ENCODE data around the gene ZNF488. TPM values are rescaled to one million over a fixed set of nuclear protein-coding genes. Genes with fewer than 3 reads are reported as not detected.

The ZNF488 gene
- total RNA-seq, 4 donors from 2014 or later = 4.1 to 23.5 (median 16.1) TPM

GRCh38 chr10:47351899-47352815 is 31.9 kb downstream of the ZNF488 start:
- no peaks in the 10 kb centered on the region for H3K27me3 ChIP-seq
- DNase-seq = peak in 1 of 3 donors; percentile 39
- TF ChIP-seq CTCF (IDR thresholded peaks at IDR 0.05) (no peak), POLR2A (IDR thresholded peaks at IDR 0.05) (no peak)

GRCh38 chr10:47350671-47351640 is 33.1 kb downstream of the ZNF488 start:
- no peaks in the 10 kb centered on the region for H3K9me3 ChIP-seq
- peak in 1 of 3 donors; percentile 39 for DNase-seq
- H3K4me3 ChIP-seq = no peak overlapping the region
- no peaks in the 10 kb centered on the region for H3K27me3 ChIP-seq
- H3K36me3 ChIP-seq = no peaks in the 10 kb centered on the region
- no peak for TF ChIP-seq CTCF (IDR thresholded peaks at IDR 0.05)
- TF ChIP-seq POLR2A (IDR thresholded peaks at IDR 0.05) = no peak
- peaks cover 0 to 7% (median 0%) of the 10 kb centered on the region in 4 donors for H3K4me1 ChIP-seq
- no peak overlapping the region for H3K27ac ChIP-seq

More at GRCh38 chr10:47351899-47352815, 31.9 kb downstream of the ZNF488 start:
- Histone ChIP-seq H3K4me1 (no peaks in the 10 kb centered on the region), H3K4me3 (no peak overlapping the region), H3K27ac (no peak overlapping the region), H3K9me3 (no peaks in the 10 kb centered on the region), H3K36me3 (no peaks in the 10 kb centered on the region)

- Histone ChIP-seq H3K27ac (no peak overlapping the region), H3K9me3 (no peaks in the 10 kb centered on the region), H3K27me3 (no peaks in the 10 kb centered on the region), H3K4me3 (no peak overlapping the region), H3K36me3 (no peaks in the 10 kb centered on the region), H3K4me1 (peaks cover 0 to 8% (median 0%) of the 10 kb centered on the region in 4 donors)
- TF ChIP-seq CTCF (IDR thresholded peaks at IDR 0.05) = no peak
- TF ChIP-seq POLR2A (IDR thresholded peaks at IDR 0.05) = no peak
- DNase-seq = peak in 1 of 3 donors; percentile 19
Observed at GRCh38 chr10:47349941-47350371, 34.1 kb downstream of the ZNF488 start.

GRCh38 chr10:47349516-47349915 is 34.6 kb downstream of the ZNF488 start:
- no peaks in the 10 kb centered on the region for H3K9me3 ChIP-seq
- TF ChIP-seq CTCF (IDR thresholded peaks at IDR 0.05) = no peak
- no peak for TF ChIP-seq POLR2A (IDR thresholded peaks at IDR 0.05)
- no peak overlapping the region for H3K27ac ChIP-seq
- H3K4me3 ChIP-seq = no peak overlapping the region
- no peaks in the 10 kb centered on the region for H3K36me3 ChIP-seq
- peak in 1 of 3 donors; percentile 33 for DNase-seq
- peaks cover 0 to 8% (median 0%) of the 10 kb centered on the region in 4 donors for H3K4me1 ChIP-seq
- H3K27me3 ChIP-seq = no peaks in the 10 kb centered on the region

All from Peyer's patch (tissue), 4 donors.